HEK293 (cell line): ENCODE measurements around the gene MBLAC1.
A peak's percentile ranks its signal among the peaks of the same experiment; 100 is the strongest.

Source experiments
- CTCF ChIA-PET: fragments of 350-600 bp; formaldehyde crosslinking; extraction: SDS; loops from one replicate; lab custom pipeline; 2021; ENCODE audit warnings: antibody characterized with exemption; lab: Yijun Ruan, JAX
- POLR2A ChIA-PET: fragments of 300-600 bp; formaldehyde crosslinking; extraction: SDS; loops from one replicate; lab custom pipeline; 2020; ENCODE audit warnings: antibody characterized with exemption, inconsistent platforms; lab: Yijun Ruan, JAX
- H3K27ac ChIP-seq: fragments of 200-500 bp; sonication (Bioruptor generic); 2 replicates; pipeline ENCODE4 v1.5.1; 2014; ENCODE audit warnings: low read depth, low read length, control low read depth, inconsistent platforms; ENCODE audit errors: extremely low read depth
- H3K36me3 ChIP-seq, 2 experiments: fragments of 200-500 bp in 1 of 2; sonication (Bioruptor generic) in 1 of 2; 1 replicate in 1 of 2; 2 replicates in 1 of 2; pipeline ENCODE4 v1.5.1; 2014 to 2017; ENCODE audit warnings: inconsistent platforms in 2 of 2, low read length in 2 of 2; ENCODE audit not compliant: control insufficient read depth in 2 of 2, insufficient read depth in 1 of 2
- H3K4me1 ChIP-seq: fragments of 200-500 bp; sonication (Bioruptor generic); 2 replicates; pipeline ENCODE4 v1.5.1; 2014; ENCODE audit warnings: mild to moderate bottlenecking, low read length, inconsistent platforms; ENCODE audit not compliant: control insufficient read depth, insufficient read depth
- H3K4me3 ChIP-seq: 2 replicates; pipeline ENCODE4 v1.5.1; 2011; ENCODE audit warnings: low read depth, mild to moderate bottlenecking, control low read depth, low read length, moderate library complexity
- H3K9me3 ChIP-seq: fragments of 200-500 bp; sonication (Bioruptor generic); 2 replicates; pipeline ENCODE4 v1.5.1; 2014; ENCODE audit warnings: low read depth, low read length, inconsistent platforms; ENCODE audit not compliant: control insufficient read depth, insufficient read depth
- EGR2 ChIP-seq: fragments of 450-650 bp; formaldehyde crosslinking; IDR thresholded peaks from 2 replicates; pipeline ENCODE4 v1.5.1; 2016; ENCODE audit warnings: low read depth, missing biosample characterization, missing genetic modification characterization
- GLIS1 ChIP-seq: fragments of 450-650 bp; formaldehyde crosslinking; IDR thresholded peaks from 2 replicates; pipeline ENCODE4 v1.5.1; 2016; ENCODE audit warnings: missing biosample characterization, missing genetic modification characterization
- GLIS2 ChIP-seq: fragments of 450-650 bp; formaldehyde crosslinking; IDR thresholded peaks from 2 replicates; pipeline ENCODE4 v1.5.1; 2016; ENCODE audit warnings: missing biosample characterization, missing genetic modification characterization
- IKZF3 ChIP-seq: fragments of 450-650 bp; IDR thresholded peaks from 2 replicates; pipeline ENCODE4 v1.5.0; 2018; ENCODE audit warnings: missing biosample characterization, mild to moderate bottlenecking, missing genetic modification characterization, moderate library complexity
- INSM2 ChIP-seq: fragments of 450-650 bp; formaldehyde crosslinking; IDR thresholded peaks from 2 replicates; pipeline ENCODE4 v1.5.1; 2016; ENCODE audit warnings: missing biosample characterization, missing genetic modification characterization
- KLF8 ChIP-seq: fragments of 450-650 bp; formaldehyde crosslinking; IDR thresholded peaks from 2 replicates; pipeline ENCODE4 v1.5.1; 2016; ENCODE audit warnings: missing biosample characterization, missing genetic modification characterization
- KLF9 ChIP-seq: fragments of 450-650 bp; formaldehyde crosslinking; IDR thresholded peaks from 2 replicates; pipeline ENCODE4 v1.5.1; 2016; ENCODE audit warnings: missing biosample characterization, missing genetic modification characterization, low read depth
- SP2 ChIP-seq: fragments of 450-650 bp; formaldehyde crosslinking; IDR thresholded peaks from 2 replicates; pipeline ENCODE4 v1.5.1; 2016; ENCODE audit warnings: missing biosample characterization, missing genetic modification characterization
- ZBTB11 ChIP-seq: fragments of 450-650 bp; formaldehyde crosslinking; conservative IDR thresholded peaks from 2 replicates; pipeline ENCODE4 v1.5.1; 2016; ENCODE audit warnings: low read depth, missing biosample characterization, missing genetic modification characterization
- ZBTB26 ChIP-seq: fragments of 450-650 bp; formaldehyde crosslinking; optimal IDR thresholded peaks from 2 replicates; pipeline ENCODE3; 2016; ENCODE audit warnings: missing biosample characterization, mild to moderate bottlenecking, missing genetic modification characterization
- ZEB2 ChIP-seq: fragments of 450-650 bp; formaldehyde crosslinking; IDR thresholded peaks from 2 replicates; pipeline ENCODE4 v1.5.1; 2016; ENCODE audit warnings: missing biosample characterization, missing genetic modification characterization
- ZFHX2 ChIP-seq: fragments of 450-650 bp; formaldehyde crosslinking; conservative IDR thresholded peaks from 2 replicates; pipeline ENCODE4 v1.5.1; 2016; ENCODE audit warnings: missing biosample characterization, missing genetic modification characterization
- ZIC2 ChIP-seq: fragments of 450-650 bp; formaldehyde crosslinking; IDR thresholded peaks from 2 replicates; pipeline ENCODE4 v1.5.1; 2016; ENCODE audit warnings: missing biosample characterization, missing genetic modification characterization
- ZNF132 ChIP-seq: fragments of 450-650 bp; formaldehyde crosslinking; IDR thresholded peaks from 2 replicates; pipeline ENCODE4 v1.5.1; 2017; ENCODE audit warnings: missing biosample characterization, missing genetic modification characterization, borderline replicate concordance
- ZNF26 ChIP-seq: fragments of 450-650 bp; formaldehyde crosslinking; IDR thresholded peaks from 2 replicates; pipeline ENCODE4 v1.5.1; 2016; ENCODE audit warnings: missing biosample characterization, missing genetic modification characterization
- ZNF366 ChIP-seq: fragments of 450-650 bp; formaldehyde crosslinking; conservative IDR thresholded peaks from 2 replicates; pipeline ENCODE4 v1.5.1; 2016; ENCODE audit warnings: missing biosample characterization, missing genetic modification characterization
- ZNF394 ChIP-seq: fragments of 450-650 bp; formaldehyde crosslinking; IDR thresholded peaks from 2 replicates; pipeline ENCODE4 v1.5.1; 2016; ENCODE audit warnings: missing biosample characterization, missing genetic modification characterization, mild to moderate bottlenecking, moderate library complexity, borderline replicate concordance
- ZNF544 ChIP-seq: fragments of 450-650 bp; formaldehyde crosslinking; IDR thresholded peaks from 2 replicates; pipeline ENCODE4 v1.5.0; 2017; ENCODE audit warnings: missing biosample characterization, missing genetic modification characterization
- ZNF571 ChIP-seq: fragments of 450-650 bp; formaldehyde crosslinking; IDR thresholded peaks from 2 replicates; pipeline ENCODE4 v1.5.0; 2017; ENCODE audit warnings: missing biosample characterization, missing genetic modification characterization
- ZNF664 ChIP-seq: fragments of 450-650 bp; formaldehyde crosslinking; IDR thresholded peaks from 2 replicates; pipeline ENCODE4 v1.5.1; 2016; ENCODE audit warnings: missing biosample characterization, missing genetic modification characterization
- ZSCAN16 ChIP-seq: fragments of 450-650 bp; formaldehyde crosslinking; IDR thresholded peaks from 2 replicates; pipeline ENCODE4 v1.5.1; 2016; ENCODE audit warnings: missing biosample characterization, missing genetic modification characterization
- ZXDB ChIP-seq: fragments of 450-650 bp; formaldehyde crosslinking; IDR thresholded peaks from 2 replicates; pipeline ENCODE4 v1.5.1; 2016; ENCODE audit warnings: missing biosample characterization, missing genetic modification characterization

Gene MBLAC1

GRCh38 chr7:100171087-100171681 is 44.4 kb downstream of the MBLAC1 start (continued):
- no peak for TF ChIP-seq ZNF394 (tag by site-specific recombination)
- no peak for TF ChIP-seq ZNF544 (tag by site-specific recombination)
- TF ChIP-seq ZBTB26 (tag by site-specific recombination) = peak; percentile 29
- TF ChIP-seq KLF8 = no peak
- TF ChIP-seq ZNF132 (tag by site-specific recombination) = no peak
- TF ChIP-seq SP2 = peak; percentile 43
- no peak for TF ChIP-seq ZBTB11
- TF ChIP-seq ZIC2 (tag by site-specific recombination) = no peak
- no peak for TF ChIP-seq ZNF571 (tag by site-specific recombination)
- TF ChIP-seq ZEB2 = no peak
- no peak for TF ChIP-seq ZXDB
- no peak for TF ChIP-seq INSM2 (tag by site-specific recombination)
- TF ChIP-seq GLIS2 (tag by site-specific recombination) = peak; percentile 53
- no peak for TF ChIP-seq ZNF26 (tag by site-specific recombination)
- TF ChIP-seq ZNF664 (tag by site-specific recombination) = no peak
- TF ChIP-seq GLIS1 (tag by site-specific recombination) = no peak

- POLR2A ChIA-PET = interaction anchor here (0.7 to 1.4 kb wide), 2 partner anchors 23 to 32 kb away, joined by 3 to 5 read pairs; partner anchors contain the start of gene LAMTOR4
- Histone ChIP-seq H3K4me3 (no peak overlapping the region), H3K4me1 (peaks cover 5% of the 10 kb centered on the region), H3K27ac (no peak overlapping the region), H3K9me3 (no peaks in the 10 kb centered on the region), H3K36me3 (no peaks in the 10 kb centered on the region)
- CTCF ChIA-PET = interaction anchor here (0.6 to 1.1 kb wide), 2 partner anchors 17 to 39 kb away, joined by 6 to 9 read pairs; no protein-coding TSS in a partner anchor
- TF ChIP-seq ZNF366 (tag by site-specific recombination) = 0 out of 2 replicates have a peak, but pooled peaks have one; percentile 35
- 0 out of 2 replicates have a peak, but pooled peaks have one; percentile 13 for TF ChIP-seq IKZF3 (tag by site-specific recombination)
- TF ChIP-seq ZSCAN16 (tag by site-specific recombination) = no peak
- peak; percentile 53 for TF ChIP-seq EGR2 (tag by site-specific recombination)
- peak; percentile 33; the same call in 1 of the 2 replicates for TF ChIP-seq KLF8
- no peak for TF ChIP-seq KLF9 (tag by site-specific recombination)
- peak; percentile 60 for TF ChIP-seq ZFHX2 (tag by site-specific recombination)
Observed at GRCh38 chr7:100171840-100172239, 45.1 kb downstream of the MBLAC1 start.
